Fibroblast of the conjunctiva (primary cell): Measurements from ENCODE around the gene C5.
A peak's percentile ranks its signal among the peaks of the same experiment; 100 is the strongest.
"Not testable (repeated sequence)": the region's sequence is repeated elsewhere in the genome, so short reads cannot be mapped to it uniquely, and the experiment has no call there.

ENCODE experiments used
- DNase-seq: peaks from one replicate; pipeline ENCODE4 v3.0.0-alpha.2; 2010; ENCODE audit warnings: low read depth

Gene C5

GRCh38 chr9:120978987-120979386 is 71.1 kb downstream of the C5 start:
- DNase-seq = no peak

GRCh38 chr9:120977321-120977720 is 72.8 kb downstream of the C5 start:
- DNase-seq = no peak

- no peak for DNase-seq
Observed at GRCh38 chr9:120974921-120975320, 75.2 kb downstream of the C5 start.

GRCh38 chr9:120974181-120974580 is 75.9 kb downstream of the C5 start:
- DNase-seq = no peak

GRCh38 chr9:120971938-120972337 is 78.1 kb downstream of the C5 start:
- no peak for DNase-seq

- DNase-seq = not testable (repeated sequence)
Observed at GRCh38 chr9:120971471-120971870, 78.6 kb downstream of the C5 start.

GRCh38 chr9:120970244-120970643 is 79.8 kb downstream of the C5 start:
- DNase-seq = peak; percentile 34

- DNase-seq = no peak
Observed at GRCh38 chr9:120966013-120966369, 84.1 kb downstream of the C5 start.

GRCh38 chr9:120965344-120966012 is 84.6 kb downstream of the C5 start:
- DNase-seq = peak; percentile 43

- DNase-seq = no peak
Observed at GRCh38 chr9:120961936-120962335, 88.1 kb downstream of the C5 start.

GRCh38 chr9:120960001-120960400 is 90.1 kb downstream of the C5 start:
- no peak for DNase-seq

- no peak for DNase-seq
Observed at GRCh38 chr9:120956862-120957261, 93.2 kb downstream of the C5 start.

- DNase-seq = no peak
Observed at GRCh38 chr9:120951960-120952618, 98.0 kb downstream of the C5 start.

GRCh38 chr9:120950421-120951388 is 99.4 kb downstream of the C5 start:
- DNase-seq = no peak

GRCh38 chr9:120949290-120949689 is 100.8 kb downstream of the C5 start:
- no peak for DNase-seq

- DNase-seq = no peak
Observed at GRCh38 chr9:120948824-120949223, 101.3 kb downstream of the C5 start.

GRCh38 chr9:120947222-120947621 is 102.9 kb downstream of the C5 start:
- no peak for DNase-seq

- DNase-seq = peak; percentile 55
Observed at GRCh38 chr9:120946259-120946658, 103.8 kb downstream of the C5 start.

- DNase-seq = no peak
Observed at GRCh38 chr9:120944948-120945347, 105.1 kb downstream of the C5 start.

GRCh38 chr9:120944434-120944843 is 105.6 kb downstream of the C5 start:
- DNase-seq = no peak

GRCh38 chr9:120942186-120943001 is 107.7 kb downstream of the C5 start:
- peak; percentile 27 for DNase-seq
